HG02610 (cell line): ENCODE data around the gene USF2.

Experiments used
- ATAC-seq: cut with Tn5 transposase; IDR thresholded peaks from one replicate; pipeline ENCODE4 v1.9.1; 2021; ENCODE audit warnings: mild to moderate bottlenecking, moderate library complexity; ENCODE audit not compliant: unreplicated experiment

The USF2 gene

DNA sequence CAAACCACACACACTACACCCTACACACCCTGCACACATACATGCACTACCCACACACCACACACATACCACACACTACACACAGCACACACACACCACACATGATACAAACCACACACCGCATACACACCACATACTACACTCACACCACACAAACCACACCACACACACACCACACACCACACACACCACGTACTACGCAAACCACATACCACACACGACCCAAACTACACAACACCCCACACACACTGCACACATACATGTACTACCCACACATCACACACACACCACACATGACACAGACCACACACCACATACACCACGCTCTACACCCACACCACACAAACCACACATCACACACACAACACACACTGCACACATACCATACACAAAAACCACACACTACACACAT is 29.8 kb downstream of the USF2 start:
- no peak for ATAC-seq

DNA sequence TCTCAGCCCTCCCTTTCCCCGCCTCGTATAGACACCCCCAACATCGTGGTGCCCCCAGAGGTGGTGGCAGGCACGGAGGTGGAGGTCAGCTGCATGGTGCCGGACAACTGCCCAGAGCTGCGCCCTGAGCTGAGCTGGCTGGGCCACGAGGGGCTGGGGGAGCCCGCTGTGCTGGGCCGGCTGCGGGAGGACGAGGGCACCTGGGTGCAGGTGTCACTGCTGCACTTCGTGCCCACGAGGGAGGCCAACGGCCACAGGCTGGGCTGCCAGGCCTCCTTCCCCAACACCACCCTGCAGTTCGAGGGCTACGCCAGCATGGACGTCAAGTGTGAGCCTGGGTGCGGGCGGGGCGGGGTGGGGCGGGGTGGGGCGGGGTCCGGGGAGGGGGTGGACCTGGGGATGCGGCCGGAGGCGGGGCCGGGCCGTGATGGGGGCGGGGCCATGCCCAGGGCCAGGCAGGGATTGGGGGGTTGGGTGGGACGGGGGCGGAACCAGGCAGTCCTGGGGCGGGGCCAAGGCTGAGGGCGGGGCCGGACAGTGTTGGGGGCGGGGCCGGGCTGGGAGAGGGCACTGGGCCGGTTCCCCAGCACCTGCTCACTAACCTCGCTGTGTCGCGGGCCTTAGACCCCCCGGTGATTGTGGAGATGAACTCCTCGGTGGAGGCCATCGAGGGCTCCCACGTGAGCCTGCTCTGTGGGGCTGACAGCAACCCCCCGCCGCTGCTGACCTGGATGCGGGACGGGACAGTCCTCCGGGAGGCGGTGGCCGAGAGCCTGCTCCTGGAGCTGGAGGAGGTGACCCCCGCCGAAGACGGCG is 31.0 kb downstream of the USF2 start:
- no peak for ATAC-seq

GRCh38 chr19:35300339-35300649 is 31.5 kb downstream of the USF2 start:
- no peak for ATAC-seq

DNA sequence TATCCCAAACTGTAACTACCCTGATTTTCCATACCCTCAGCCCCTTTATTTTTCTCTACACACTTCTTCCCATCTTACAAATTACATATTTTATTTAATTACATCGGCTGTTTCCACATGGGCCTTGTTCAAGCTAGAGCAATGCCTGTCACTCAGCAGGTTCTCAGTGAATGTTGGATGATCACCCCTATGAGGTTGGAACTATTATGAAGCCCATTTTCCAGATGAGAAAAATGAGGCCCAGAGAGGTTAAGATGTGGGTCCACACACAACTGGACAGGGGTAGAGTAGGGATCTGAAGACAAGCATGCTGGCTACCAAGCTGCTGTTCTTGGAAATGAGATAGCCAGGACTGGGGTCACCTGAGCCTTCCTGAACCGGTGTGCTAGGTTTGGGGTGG is 33.2 kb downstream of the USF2 start:
- no peak for ATAC-seq

- no peak for ATAC-seq
Observed at GRCh38 chr19:35302446-35302845, 33.7 kb downstream of the USF2 start.

DNA sequence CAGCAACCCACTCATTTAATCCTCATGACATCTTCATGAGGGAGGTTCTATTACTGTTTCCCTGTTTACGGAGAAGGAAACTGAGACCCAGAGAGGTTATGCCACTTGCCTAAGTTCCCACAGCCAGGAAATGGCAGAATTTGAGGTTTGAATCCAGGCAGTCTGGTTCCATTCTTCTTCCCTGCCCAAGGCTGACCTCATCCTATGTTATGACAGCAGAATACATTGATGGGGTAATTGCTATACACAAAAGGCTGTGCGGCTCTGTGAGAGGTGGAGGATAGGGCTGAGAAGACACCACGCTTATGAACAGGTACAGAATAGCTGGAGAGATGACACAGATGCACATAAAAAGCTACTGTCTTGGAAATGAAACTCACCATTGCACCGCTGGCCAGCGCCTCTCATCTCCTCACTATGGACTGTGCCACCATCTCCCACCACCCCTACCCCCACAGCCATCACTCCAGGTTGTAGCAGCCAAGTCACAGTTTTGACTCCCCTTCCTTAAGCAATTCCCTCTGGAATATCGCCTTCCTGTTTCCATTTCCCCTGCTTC is 34.7 kb downstream of the USF2 start:
- no peak for ATAC-seq

DNA sequence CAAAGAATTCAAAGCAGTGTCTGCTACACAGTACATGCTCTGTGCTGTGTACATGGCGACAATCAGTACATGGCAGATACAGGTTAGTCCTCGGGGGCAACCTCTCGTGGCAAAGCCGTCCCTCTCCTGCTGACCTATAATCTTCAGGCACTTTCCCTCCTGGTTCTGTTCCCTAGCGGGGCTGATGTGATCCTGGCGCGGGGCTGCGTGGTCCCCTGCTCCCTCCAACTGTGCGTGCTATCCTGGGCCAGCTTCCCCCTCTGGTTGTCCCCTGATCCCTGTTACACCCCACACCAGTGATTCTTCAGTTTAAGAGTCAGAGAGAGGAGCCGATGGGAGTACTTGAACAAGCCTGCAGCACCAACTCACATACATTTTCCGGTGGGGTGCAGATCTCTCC is 35.3 kb downstream of the USF2 start:
- no peak for ATAC-seq

DNA sequence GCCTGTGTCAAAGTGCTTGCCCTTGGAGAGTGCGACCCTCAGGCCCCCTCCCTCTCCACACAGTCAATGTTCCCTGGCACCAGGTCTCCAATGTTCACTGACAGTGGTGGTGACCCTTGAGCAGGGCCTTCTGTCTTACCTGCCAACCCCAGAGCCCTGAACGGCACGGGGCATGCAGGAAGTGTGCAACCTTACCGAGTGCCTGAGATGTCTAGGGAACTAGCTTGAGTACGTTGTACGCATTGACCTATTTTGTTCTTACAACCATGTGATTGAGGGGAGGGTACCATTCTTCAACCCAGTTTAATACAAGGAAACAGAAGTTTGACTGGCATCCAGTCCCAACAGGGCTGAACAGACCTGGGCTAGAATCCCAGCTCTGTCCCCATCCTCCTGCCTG is 36.4 kb downstream of the USF2 start:
- no peak for ATAC-seq

- no peak for ATAC-seq
Observed at GRCh38 chr19:35306473-35307246, 37.9 kb downstream of the USF2 start.

DNA sequence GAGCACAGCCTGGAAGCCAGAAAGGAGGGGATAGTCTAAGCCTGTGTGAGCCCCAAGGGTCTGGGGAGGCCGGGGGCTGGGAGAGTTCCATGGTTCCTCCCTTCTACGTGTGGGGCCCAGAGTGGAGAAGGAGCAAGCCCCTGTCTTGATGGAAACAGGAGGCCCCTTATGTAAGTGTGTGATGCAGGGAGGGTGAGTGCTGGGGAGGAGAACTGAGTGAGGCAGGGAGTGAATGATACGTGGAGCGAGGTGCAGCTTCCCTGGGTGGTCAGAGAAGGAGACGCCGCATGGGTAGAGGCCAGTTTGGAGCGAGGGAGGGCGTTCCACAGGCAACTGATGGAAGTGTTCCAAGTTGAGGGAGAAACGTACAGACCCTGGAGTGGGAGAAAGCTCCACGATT is 39.2 kb downstream of the USF2 start:
- no peak for ATAC-seq

DNA sequence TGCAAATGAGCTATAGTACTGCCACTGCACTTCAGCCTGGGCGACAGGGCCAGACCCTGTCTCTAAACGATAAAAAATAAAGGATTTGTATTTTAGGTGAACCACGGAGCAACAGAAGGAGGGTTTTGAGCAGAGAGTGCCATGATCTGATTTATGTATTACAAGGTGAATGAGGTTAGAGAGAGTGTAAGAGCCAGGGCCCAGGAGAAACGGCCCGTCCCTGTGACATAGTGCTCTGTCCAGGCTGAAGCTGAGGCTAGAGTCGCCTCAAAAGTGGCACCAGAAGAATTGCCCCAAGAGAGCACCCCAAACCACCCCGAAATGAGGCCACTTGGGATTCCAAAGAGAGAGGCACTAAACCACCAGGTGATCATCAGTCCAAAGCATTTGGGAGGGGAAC is 40.1 kb downstream of the USF2 start:
- ATAC-seq = no peak

- no peak for ATAC-seq
Observed at GRCh38 chr19:35309481-35310279, 40.9 kb downstream of the USF2 start.

- no peak for ATAC-seq
Observed at GRCh38 chr19:35310331-35310730, 41.6 kb downstream of the USF2 start.

DNA sequence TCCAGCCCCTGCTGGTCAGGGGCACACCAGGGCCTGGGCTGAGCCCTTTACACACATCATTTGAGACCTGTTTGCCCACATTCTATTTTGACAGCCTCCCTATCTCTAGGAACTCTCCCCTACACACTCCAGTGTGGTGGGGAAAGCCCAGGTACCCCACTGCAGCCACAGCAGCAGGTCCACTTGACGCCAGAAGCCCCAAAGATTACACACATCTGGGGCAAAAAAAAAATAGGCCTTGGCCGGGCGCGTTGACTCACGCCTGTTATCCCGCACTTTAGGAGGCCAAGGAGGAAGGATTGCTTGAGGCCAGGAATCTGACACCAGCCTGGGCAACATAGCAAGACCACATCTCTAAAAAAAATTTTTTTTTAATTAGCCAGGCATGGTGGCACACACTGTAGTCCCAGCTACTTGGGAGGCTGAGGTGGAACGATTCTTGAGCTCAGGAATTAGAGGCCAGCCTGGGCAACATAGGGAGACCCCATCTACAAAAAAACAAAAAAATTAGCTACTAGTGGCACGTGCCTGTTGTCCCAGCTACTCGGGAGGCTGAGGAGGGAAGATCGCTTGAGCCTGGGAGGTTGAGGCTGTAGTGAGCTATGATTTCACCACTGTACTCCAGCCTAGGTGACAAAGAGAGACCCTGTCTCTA is 42.2 kb downstream of the USF2 start:
- ATAC-seq = no peak

DNA sequence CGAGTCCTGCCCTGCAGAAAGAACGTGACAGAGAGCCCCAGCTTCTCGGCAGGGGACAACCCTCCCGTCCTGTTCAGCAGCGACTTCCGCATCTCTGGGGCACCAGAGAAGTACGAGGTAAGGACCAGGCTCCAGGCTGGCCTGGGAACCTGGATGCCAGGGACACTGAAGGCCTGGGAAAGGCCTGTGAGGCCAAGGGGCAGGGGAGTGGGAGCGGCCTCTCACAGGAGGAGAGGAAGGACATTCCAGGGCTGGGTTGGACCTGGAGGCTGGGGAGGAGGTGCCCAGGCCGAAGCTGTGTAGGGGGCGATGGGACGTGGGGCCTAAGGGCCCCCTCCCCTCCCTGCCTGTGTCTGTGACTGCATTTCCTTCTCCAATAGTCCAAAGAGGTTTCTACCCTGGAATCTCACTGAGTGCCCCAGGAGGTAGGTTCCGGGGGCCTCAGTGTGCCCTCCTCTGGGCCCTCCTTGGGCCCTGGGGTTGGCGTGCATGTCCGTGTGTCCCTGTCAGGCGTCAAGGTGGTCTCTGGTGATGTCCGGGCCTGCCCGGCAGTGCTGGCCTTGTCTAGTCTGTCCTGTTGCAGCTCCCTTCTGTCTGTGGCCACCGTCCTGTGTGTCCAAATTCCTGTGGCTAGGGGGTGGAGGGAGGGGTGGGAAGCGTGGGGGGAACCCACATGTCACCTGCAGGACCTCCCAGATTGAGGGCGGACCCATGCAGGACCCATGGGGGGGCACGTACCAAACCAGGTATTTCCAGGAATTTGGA is 43.3 kb downstream of the USF2 start:
- no peak for ATAC-seq

DNA sequence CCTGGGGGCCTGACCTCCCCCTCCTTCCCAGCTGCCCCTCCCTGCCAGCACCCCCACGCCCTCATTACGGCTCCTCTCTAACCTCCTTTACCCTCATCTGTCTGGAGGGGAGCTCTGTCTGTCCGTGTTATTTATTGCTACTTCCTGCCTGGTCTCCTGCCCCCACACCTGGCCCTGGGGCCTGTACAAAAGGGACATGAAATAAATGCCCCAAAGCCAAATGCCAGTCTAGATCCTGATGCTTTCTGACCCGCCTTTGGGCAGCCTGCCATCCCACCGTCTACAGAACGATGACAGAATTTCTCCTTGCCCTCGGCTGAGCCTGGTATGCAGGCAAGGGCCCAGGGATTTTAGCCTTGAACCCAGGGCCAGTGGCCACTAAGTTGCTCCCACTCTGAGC is 44.8 kb downstream of the USF2 start:
- ATAC-seq = no peak

- no peak for ATAC-seq
Observed at GRCh38 chr19:35314031-35314430, 45.3 kb downstream of the USF2 start.

- no peak for ATAC-seq
Observed at GRCh38 chr19:35314858-35315470, 46.2 kb downstream of the USF2 start.

DNA sequence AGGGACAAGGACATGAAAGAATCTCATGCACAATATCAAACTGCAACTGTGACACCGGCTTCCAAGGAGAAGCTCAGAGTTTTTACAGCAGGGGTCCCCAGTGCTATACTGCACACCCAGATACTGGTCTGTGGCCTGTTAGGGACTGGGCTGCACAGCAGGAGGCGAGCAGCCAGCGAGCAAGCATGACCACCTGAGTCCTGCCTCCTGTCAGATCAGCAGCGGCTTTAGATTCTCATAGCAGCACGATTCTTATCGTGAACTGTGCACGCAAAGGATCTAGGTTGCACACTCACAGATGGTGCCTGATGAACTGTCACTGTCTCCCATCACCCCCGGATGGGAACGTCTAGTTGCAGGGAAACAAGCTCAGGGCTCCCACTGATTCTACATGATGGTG is 47.1 kb downstream of the USF2 start:
- ATAC-seq = no peak

GRCh38 chr19:35316560-35316959 is 47.8 kb downstream of the USF2 start:
- ATAC-seq = no peak
